HepG2 (cell line): ENCODE data around the gene TTC32. TPM values are rescaled to one million over a fixed set of nuclear protein-coding genes. Genes with fewer than 3 reads are reported as not detected.

Source experiments
- CCAR2 ChIP-seq: fragments of 200-400 bp; formaldehyde crosslinking; optimal IDR thresholded peaks from 2 replicates; pipeline ENCODE3; 2018; ENCODE audit warnings: low read depth, mild to moderate bottlenecking, low read length, moderate library complexity
- CENPX ChIP-seq: sonication (generic); formaldehyde crosslinking; IDR thresholded peaks from 2 replicates; pipeline ENCODE4 v1.9.0; 2021; ENCODE audit warnings: mild to moderate bottlenecking, missing genetic modification reagents, moderate library complexity
- CSRNP1 ChIP-seq: sonication (generic); formaldehyde crosslinking; IDR thresholded peaks from 2 replicates; pipeline ENCODE4 v1.8.1; 2023; ENCODE audit warnings: mild to moderate bottlenecking, missing genetic modification reagents
- GATAD1 ChIP-seq: IDR thresholded peaks from 2 replicates; pipeline ENCODE4 v1.6.1; 2016; ENCODE audit warnings: missing genetic modification reagents, missing compliant biosample characterization
- HDAC2 ChIP-seq: sonication (generic); formaldehyde crosslinking; IDR thresholded peaks from 2 replicates; pipeline ENCODE4 v1.4.0; 2020; ENCODE audit warnings: missing genetic modification reagents
- KDM5B ChIP-seq: sonication (generic); formaldehyde crosslinking; IDR thresholded peaks from 2 replicates; pipeline ENCODE4 v1.4.0; 2020; ENCODE audit warnings: missing genetic modification reagents, mild to moderate bottlenecking, borderline replicate concordance
- MLLT10 ChIP-seq: sonication (generic); formaldehyde crosslinking; IDR thresholded peaks from 2 replicates; pipeline ENCODE4 v1.4.0; 2020; ENCODE audit warnings: missing genetic modification reagents
- MTERF4 ChIP-seq: sonication (generic); formaldehyde crosslinking; IDR thresholded peaks from 2 replicates; pipeline ENCODE4 v1.8.0; 2023; ENCODE audit warnings: mild to moderate bottlenecking, missing genetic modification reagents
- NFKBIZ ChIP-seq: IDR thresholded peaks from 2 replicates; pipeline ENCODE4 v1.6.1; 2018; ENCODE audit warnings: missing genetic modification reagents, missing compliant biosample characterization
- PCBP2 ChIP-seq: fragments of 200-400 bp; formaldehyde crosslinking; optimal IDR thresholded peaks from 2 replicates; pipeline ENCODE3; 2018; ENCODE audit warnings: low read length, low read depth; ENCODE audit not compliant: poor library complexity, severe bottlenecking
- ZNF34 ChIP-seq: sonication (generic); formaldehyde crosslinking; IDR thresholded peaks from 2 replicates; pipeline ENCODE4 v1.4.0; 2020; ENCODE audit warnings: mild to moderate bottlenecking, missing genetic modification reagents, borderline replicate concordance
- ZNF83 ChIP-seq: sonication (generic); formaldehyde crosslinking; IDR thresholded peaks from 2 replicates; pipeline ENCODE4 v1.4.0; 2020; ENCODE audit warnings: missing genetic modification reagents, mild to moderate bottlenecking, borderline replicate concordance
- polyA plus RNA-seq, 8 experiments: library from polyadenylated mRNA; depleted of rRNA in 3 of 8; stranded (reverse) in 7 of 8; unstranded in 1 of 8; fragments of >200 nt; fragmentation: Illumina TruSeq in 4 of 8; extraction: Trizol in 4 of 8; gene quantifications; 2 replicates each; pipeline versions ENCODE4 v1.2.1 to v1.2.3, GENCODE V29; 2011 to 2016; ENCODE audit warnings: low read depth in 4 of 8, missing spikeins in 1 of 8, mixed read lengths in 1 of 8; ENCODE audit not compliant: insufficient read depth in 1 of 8
- total RNA-seq, 5 experiments: library from RNA; depleted of rRNA; stranded (reverse); fragments of >200 nt; fragmentation: Illumina TruSeq; extraction: Trizol; gene quantifications; 2 replicates each; pipeline ENCODE4 v1.2.3, GENCODE V29; 2016; ENCODE audit warnings: low read depth in 1 of 5

Gene TTC32
- total and polyA plus RNA-seq, 2 of the 13 experiments (the other 11 are each of a cell fraction or from before 2014, with no cell fraction given): 21.6 to 38.3 TPM

DNA sequence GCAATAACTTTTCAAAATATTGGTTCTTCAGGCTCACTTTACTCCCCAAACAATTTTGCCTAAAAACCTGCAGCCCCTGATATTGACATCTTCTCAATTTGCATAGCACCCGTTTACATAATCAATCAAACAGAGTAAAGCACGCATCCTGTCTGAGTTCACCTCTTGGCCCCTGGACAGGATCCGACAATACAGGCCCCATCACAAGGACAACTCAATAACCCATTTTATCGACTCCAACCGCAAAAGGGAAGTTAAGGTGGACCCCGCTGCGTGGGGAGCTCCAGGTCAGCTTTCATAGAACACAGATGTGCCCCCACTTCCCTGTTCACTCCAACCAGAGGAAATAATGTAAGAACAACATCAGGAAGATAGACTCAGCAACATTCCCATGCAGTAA lies 44.7 kb downstream of the TTC32 start (continued):
- no peak for TF ChIP-seq PCBP2
- TF ChIP-seq MTERF4 (CRISPR knock-in tag): no peak
- TF ChIP-seq KDM5B (CRISPR knock-in tag): no peak
- 0 out of 2 replicates have a peak, but pooled peaks have one; percentile 17 for TF ChIP-seq HDAC2 (CRISPR knock-in tag)
- TF ChIP-seq CENPX (CRISPR knock-in tag): no peak
- no peak for TF ChIP-seq GATAD1 (CRISPR knock-in tag)
- no peak for TF ChIP-seq MLLT10 (CRISPR knock-in tag)
- TF ChIP-seq ZNF34 (CRISPR knock-in tag): no peak
- TF ChIP-seq CCAR2: no peak
- no peak for TF ChIP-seq CSRNP1 (CRISPR knock-in tag)
- TF ChIP-seq NFKBIZ: no peak
- TF ChIP-seq ZNF83 (CRISPR knock-in tag): no peak
